Heart left ventricle (tissue), 16 donors: ENCODE results near the gene RRAS2. TPM values are rescaled to one million over a fixed set of nuclear protein-coding genes. Genes with fewer than 3 reads are reported as not detected.
A peak's percentile ranks its signal among the peaks of the same experiment; 100 is the strongest.

Experiments used
- ATAC-seq, 4 donors: fragments of 200-7000 bp; cut with Tn5 transposase; one replicate each; pipeline ENCODE4 v1.9.1; 2020 to 2022; ENCODE audit warnings: moderate library complexity in 4 of 4, mild to moderate bottlenecking in 3 of 4, moderate number of reproducible peaks in 1 of 4
- DNase-seq, 5 donors: peaks; one replicate each; pipeline ENCODE4 v3.0.0-alpha.2; 2020
- H3K27ac ChIP-seq, 12 donors: fragments of 200-600 bp; sonication (generic) in 4 of 12; one replicate each; pipeline versions ENCODE4 v1.5.0 to v1.8.0; 2016 to 2022; ENCODE audit warnings: mild to moderate bottlenecking in 2 of 12
- H3K27me3 ChIP-seq, 9 donors: fragments of 200-600 bp; sonication (generic) in 2 of 9; one replicate each; pipeline versions ENCODE4 v1.5.1 to v1.8.0; 2016 to 2022; ENCODE audit warnings: mild to moderate bottlenecking in 3 of 9
- H3K36me3 ChIP-seq, 9 donors: fragments of 200-600 bp; sonication (generic) in 2 of 9; one replicate each; pipeline versions ENCODE4 v1.5.0 to v1.8.0; 2018 to 2022; ENCODE audit warnings: mild to moderate bottlenecking in 2 of 9
- H3K4me1 ChIP-seq, 12 donors: fragments of 200-600 bp; sonication (generic) in 4 of 12; one replicate each; pipeline versions ENCODE4 v1.5.0 to v1.8.0; 2016 to 2022; ENCODE audit warnings: mild to moderate bottlenecking in 3 of 12
- H3K4me3 ChIP-seq, 12 donors: fragments of 200-600 bp; sonication (generic) in 4 of 12; one replicate each; pipeline versions ENCODE4 v1.5.0 to v1.8.0; 2017 to 2022; ENCODE audit warnings: mild to moderate bottlenecking in 9 of 12, moderate library complexity in 4 of 12
- H3K9me3 ChIP-seq, 12 donors: fragments of 200-600 bp; sonication (generic) in 4 of 12; one replicate each; pipeline versions ENCODE4 v1.5.0 to v1.8.0; 2016 to 2022; ENCODE audit warnings: mild to moderate bottlenecking in 1 of 12
- POLR2A ChIP-seq, 2 donors: fragments of 450-650 bp; IDR thresholded peaks; one replicate each; pipeline ENCODE4 v1.6.1; 2017; ENCODE audit warnings: antibody characterized with exemption in 2 of 2, mild to moderate bottlenecking in 2 of 2, moderate library complexity in 2 of 2
- WGBS, 4 donors: extraction: QIAGEN DNeasy Blood & Tissue Kit in 2 of 4; methylation state at CpG; one replicate each; pipeline versions ENCODE4 v1.1.5 to v1.1.7; 2013 to 2018; 5-methylcytosine and 5-hydroxymethylcytosine counted together
- intact Hi-C, 10 donors: fragments of 100-400 bp; cut with DNase I; formaldehyde crosslinking; loops; one replicate each; pipeline versions ENCODE4 v1.11.1 to v1.14.2; 2022
- polyA plus RNA-seq, 2 donors: library from polyadenylated mRNA; stranded (reverse); fragments of 200-250 nt; gene quantifications; one replicate each; pipeline ENCODE4 v1.2.3, GENCODE V29; 2013
- total RNA-seq, 9 donors: library from RNA; depleted of rRNA in 2 of 9; stranded (reverse); fragments of >200 nt in 2 of 9; fragmentation: NEBNext Ultra II Directional in 3 of 9; extraction: Animal tissue kit (Norgen Biotek cat#: 25700) in 3 of 9; gene quantifications; one replicate each; pipeline versions ENCODE4 v1.1.0 to v1.2.4, GENCODE V29; 2016 to 2023
- TF ChIP-seq, protein P1 (sequence below), 12 donors: fragments of 200-600 bp; sonication (generic) in 4 of 12; IDR thresholded peaks; one replicate each; pipeline versions ENCODE4 v1.5.0 to v1.8.0; 2018 to 2022; ENCODE audit warnings: antibody characterized with exemption in 12 of 12, mild to moderate bottlenecking in 5 of 12
- donor health status: ischemic (EF 13 %, LVEDD 7.1; RV severe dilation, severe dysfunction).
- donor health status: healthy with polysubstance abuse.
- donor health status: DM: no; HTN: yes; CAD: no.
- donor health status: DM: no; HTN: no; CAD: no.
- donor health status: ischemic (EF 25% LVEDD 6.9; RV normal size, moderate dysfunction).
- donor health status: ischemic (EF 25% LVEDD 5.7; RV mildly dilated, moderate dysfunction).
- donor health status: healthy.
- donor health status: DM: yes; HTN: yes; CAD: no.
- donor health status: ischemic (EF 35%, LVEDD 5.7; RV mildly dilated, moderate dysfunction).
- donor health status: nonischemic (EF 11% LVEDD 7.7; RV severe dilation, severe dysfunction).
- donor health status: DM: yes; HTN: yes; CAD: no.
- donor health status: PGD.
- donor health status: ischemic (EF 29% LVEDD 5.4; RV normal size, mild dysfunction).
- donor health status: nonischemic (EF 23%, LVEDD 6.1; RV moderate dilation, normal function).

RRAS2 gene
- total and polyA plus RNA-seq, 11 donors: 25.1 to 111 (median 52.4) TPM

DNA sequence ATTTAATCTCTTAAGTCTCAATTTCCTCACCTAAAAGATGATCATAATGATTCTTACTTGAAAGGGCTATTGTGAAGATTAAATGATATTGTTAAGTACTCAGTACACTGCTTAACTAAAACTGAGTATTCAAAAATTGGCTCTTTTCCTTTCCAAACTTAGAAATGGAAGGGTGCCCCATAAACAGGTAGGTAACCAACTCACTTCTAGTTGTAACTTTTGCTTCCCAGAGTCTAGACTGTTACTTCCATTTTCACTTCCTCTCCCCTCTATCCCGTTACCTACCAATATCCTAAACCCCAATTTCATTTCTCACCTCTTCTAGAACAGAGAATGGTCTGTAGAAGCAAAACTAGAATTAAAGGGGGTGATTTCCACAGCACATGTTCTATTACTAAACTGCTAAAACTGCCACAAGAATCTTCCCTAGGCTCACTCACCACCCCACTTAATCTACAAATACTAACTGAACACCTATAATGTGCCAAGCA is 50.0 kb downstream of the RRAS2 start:
- H3K4me3 ChIP-seq: no peak overlapping the region
- intact Hi-C loops: loop anchor here in 2 of 10 donors (10.0 kb wide), 2 partner anchors 46 to 596 kb away; partner anchors contain the start of gene RRAS2 (in 1 of the 2)
- H3K27me3 ChIP-seq: no peaks in the 10 kb centered on the region
- no peaks in the 10 kb centered on the region for H3K36me3 ChIP-seq
- ATAC-seq (no peak), DNase-seq (no peak)
- H3K4me1 ChIP-seq: peaks cover 0 to 58% (median 21%) of the 10 kb centered on the region in 12 donors
- WGBS, 4 donors: 85 to 97% (median 92%) methylated on average over 1 of the region's 1 CpG
- no peak overlapping the region for H3K27ac ChIP-seq
- TF ChIP-seq, protein P1, sequence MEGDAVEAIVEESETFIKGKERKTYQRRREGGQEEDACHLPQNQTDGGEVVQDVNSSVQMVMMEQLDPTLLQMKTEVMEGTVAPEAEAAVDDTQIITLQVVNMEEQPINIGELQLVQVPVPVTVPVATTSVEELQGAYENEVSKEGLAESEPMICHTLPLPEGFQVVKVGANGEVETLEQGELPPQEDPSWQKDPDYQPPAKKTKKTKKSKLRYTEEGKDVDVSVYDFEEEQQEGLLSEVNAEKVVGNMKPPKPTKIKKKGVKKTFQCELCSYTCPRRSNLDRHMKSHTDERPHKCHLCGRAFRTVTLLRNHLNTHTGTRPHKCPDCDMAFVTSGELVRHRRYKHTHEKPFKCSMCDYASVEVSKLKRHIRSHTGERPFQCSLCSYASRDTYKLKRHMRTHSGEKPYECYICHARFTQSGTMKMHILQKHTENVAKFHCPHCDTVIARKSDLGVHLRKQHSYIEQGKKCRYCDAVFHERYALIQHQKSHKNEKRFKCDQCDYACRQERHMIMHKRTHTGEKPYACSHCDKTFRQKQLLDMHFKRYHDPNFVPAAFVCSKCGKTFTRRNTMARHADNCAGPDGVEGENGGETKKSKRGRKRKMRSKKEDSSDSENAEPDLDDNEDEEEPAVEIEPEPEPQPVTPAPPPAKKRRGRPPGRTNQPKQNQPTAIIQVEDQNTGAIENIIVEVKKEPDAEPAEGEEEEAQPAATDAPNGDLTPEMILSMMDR (IDR thresholded peaks at IDR 0.05): peak in 1 of 12 donors; percentile 4
- TF ChIP-seq POLR2A (IDR thresholded peaks at IDR 0.05): no peak
- no peaks in the 10 kb centered on the region for H3K9me3 ChIP-seq

DNA sequence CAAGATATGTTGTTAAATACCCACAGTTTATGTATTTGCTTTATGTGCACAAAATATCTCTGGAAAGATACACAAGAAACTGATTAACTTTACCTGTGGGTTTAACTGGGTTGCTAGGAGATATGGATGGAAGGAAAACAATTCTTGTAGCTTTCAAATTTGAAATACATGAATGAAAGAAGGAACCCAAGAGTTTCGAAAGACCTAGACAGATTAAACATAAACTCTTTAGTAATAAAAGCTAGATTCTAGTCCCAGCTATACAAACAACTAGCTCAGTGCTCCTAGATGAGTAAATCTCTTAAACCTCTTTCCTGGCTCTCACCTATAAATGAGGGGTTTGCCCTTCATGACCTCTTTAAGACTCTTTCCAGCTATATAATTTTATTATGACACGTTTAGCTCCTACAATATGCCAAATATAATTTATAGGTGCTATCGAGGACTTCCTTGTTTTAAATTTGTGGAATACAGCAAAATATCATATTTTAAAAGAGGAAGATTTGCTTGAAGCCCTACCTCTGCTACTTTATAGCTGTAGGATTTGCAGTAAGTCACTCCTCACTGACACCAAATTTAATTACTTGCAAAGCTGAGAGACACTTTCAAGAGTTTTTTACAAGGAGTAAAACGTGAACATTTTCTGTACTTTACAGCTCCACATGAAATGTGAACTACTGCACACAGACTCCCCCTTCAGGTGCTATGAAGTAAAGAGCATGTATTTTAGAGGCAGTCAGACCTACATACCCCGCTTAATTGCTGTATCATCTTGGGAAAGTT is 50.7 kb downstream of the RRAS2 start:
- Histone ChIP-seq H3K27me3 (no peaks in the 10 kb centered on the region), H3K36me3 (no peaks in the 10 kb centered on the region), H3K27ac (no peak overlapping the region), H3K4me1 (peaks cover 0 to 52% (median 21%) of the 10 kb centered on the region in 12 donors), H3K4me3 (no peak overlapping the region), H3K9me3 (no peaks in the 10 kb centered on the region)
- TF ChIP-seq, protein P1 (IDR thresholded peaks at IDR 0.05): peak; percentile 17 to 58 (median 38)
- no peak for TF ChIP-seq POLR2A (IDR thresholded peaks at IDR 0.05)
- WGBS, 4 donors: 53 to 60% (median 57%) methylated on average over 5 of the region's 5 CpGs
- DNase-seq (no peak), ATAC-seq (peak in 1 of 4 donors; percentile 48)
- intact Hi-C loops: loop anchor here in 2 of 10 donors (10.0 kb wide), 2 partner anchors 46 to 596 kb away; partner anchors contain the start of gene RRAS2 (in 1 of the 2)

DNA sequence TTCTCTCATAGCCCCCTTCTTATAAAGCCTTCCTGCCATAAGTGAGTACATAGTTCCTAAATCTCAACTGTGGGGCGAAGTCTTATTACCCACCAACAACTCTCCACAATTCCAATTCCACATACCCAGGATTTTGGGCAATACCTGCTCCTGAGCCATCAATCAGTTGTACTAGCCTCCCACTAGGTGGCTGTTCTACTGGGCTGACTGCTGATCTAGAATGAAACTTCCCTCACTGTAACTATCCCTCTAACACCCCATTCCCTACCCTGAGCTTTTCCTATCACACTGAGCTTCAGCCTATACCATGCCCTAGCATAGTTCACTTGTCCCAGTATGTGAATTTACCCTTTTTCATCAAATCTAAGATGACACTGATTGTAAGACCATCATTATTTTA is 52.5 kb downstream of the RRAS2 start:
- DNase-seq (no peak), ATAC-seq (no peak)
- Histone ChIP-seq H3K4me1 (peaks cover 0 to 52% (median 25%) of the 10 kb centered on the region in 12 donors), H3K36me3 (no peaks in the 10 kb centered on the region), H3K27ac (no peak overlapping the region), H3K4me3 (no peak overlapping the region), H3K27me3 (no peaks in the 10 kb centered on the region), H3K9me3 (no peaks in the 10 kb centered on the region)
- 94 to 98% (median 96%) methylated on average over 1 of the region's 1 CpG for WGBS, 4 donors
- TF ChIP-seq, protein P1 (IDR thresholded peaks at IDR 0.05): no peak
- TF ChIP-seq POLR2A (IDR thresholded peaks at IDR 0.05): no peak
- intact Hi-C loops: loop anchor here in 2 of 10 donors (10.0 kb wide), 2 partner anchors 48 to 598 kb away; partner anchors contain the start of gene RRAS2 (in 1 of the 2)

DNA sequence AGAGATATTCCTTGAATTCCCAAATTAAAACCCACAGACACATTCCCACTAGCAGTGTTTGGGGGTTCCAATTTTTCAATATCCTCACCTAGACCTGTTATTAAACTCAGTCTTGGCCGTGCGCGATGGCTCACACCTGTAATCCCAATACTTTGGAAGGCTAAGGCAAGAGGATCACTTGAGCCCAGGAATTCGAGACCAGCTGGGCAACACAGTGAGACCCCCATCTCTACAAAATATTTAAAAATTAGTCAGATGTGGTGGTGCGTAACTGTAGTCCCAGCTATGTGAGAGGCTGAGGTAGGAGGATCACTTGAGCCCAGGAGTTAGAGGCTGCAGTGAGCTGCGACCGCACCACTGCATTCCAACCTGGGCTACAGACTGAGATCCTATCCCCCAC is 53.3 kb downstream of the RRAS2 start:
- DNase-seq (no peak), ATAC-seq (no peak)
- Histone ChIP-seq H3K9me3 (no peaks in the 10 kb centered on the region), H3K36me3 (no peaks in the 10 kb centered on the region), H3K4me1 (peaks cover 0 to 54% (median 26%) of the 10 kb centered on the region in 12 donors), H3K4me3 (no peak overlapping the region), H3K27me3 (no peaks in the 10 kb centered on the region), H3K27ac (no peak overlapping the region)
- intact Hi-C loops: loop anchor here in 2 of 10 donors (10.0 kb wide), 2 partner anchors 49 to 599 kb away; partner anchors contain the start of gene RRAS2 (in 1 of the 2)
- 97 to 99% (median 98%) methylated on average over 7 of the region's 7 CpGs for WGBS, 4 donors
- TF ChIP-seq, protein P1 (IDR thresholded peaks at IDR 0.05): no peak
- no peak for TF ChIP-seq POLR2A (IDR thresholded peaks at IDR 0.05)
